D721Med (cell line): ENCODE results near the gene SYT14.
"Not testable (repeated sequence)": the region's sequence is repeated elsewhere in the genome, so short reads cannot be mapped to it uniquely, and the experiment has no call there.

Experiments
- DNase-seq: peaks from one replicate; pipeline ENCODE4 v3.0.0; 2011; ENCODE audit warnings: low spot score; ENCODE audit not compliant: insufficient read length
- FAIRE-seq: peaks from 2 replicates; lab custom pipeline; 2011; peaks lifted over from hg19 to GRCh38; lab: Jason Lieb, UNC
- CTCF ChIP-seq: IDR thresholded peaks from 2 replicates; pipeline ENCODE4 v1.5.1; 2012; ENCODE audit warnings: mild to moderate bottlenecking, control low read depth; ENCODE audit not compliant: insufficient read depth; ENCODE audit errors: missing control alignments

Gene SYT14

GRCh38 chr1:209937996-209938959 is at the start of gene SYT14:
Gene SYT14, plus strand, starts transcription at chr1:209938217. Its CDS starts 48 bp downstream, at chr1:209938265.
- peak; percentile 65 for DNase-seq
- no peak for FAIRE-seq
- TF ChIP-seq CTCF = no peak

GRCh38 chr1:209888291-209889076 is 49.5 kb upstream of the SYT14 start:
- DNase-seq, FAIRE-seq: not testable (repeated sequence)

GRCh38 chr1:209889077-209889418 is 49.0 kb upstream of the SYT14 start:
- no peak for TF ChIP-seq CTCF
- DNase-seq (no peak), FAIRE-seq (no peak)

- no peak for TF ChIP-seq CTCF
- FAIRE-seq (no peak), DNase-seq (no peak)
Observed at GRCh38 chr1:209890641-209891330, 47.2 kb upstream of the SYT14 start.

- DNase-seq (no peak), FAIRE-seq (no peak)
- TF ChIP-seq CTCF = no peak
Observed at GRCh38 chr1:209893751-209894150, 44.3 kb upstream of the SYT14 start.

- DNase-seq (no peak), FAIRE-seq (no peak)
- TF ChIP-seq CTCF = no peak
Observed at GRCh38 chr1:209895709-209896108, 42.3 kb upstream of the SYT14 start.

GRCh38 chr1:209896346-209896745 is 41.7 kb upstream of the SYT14 start:
- no peak for DNase-seq

GRCh38 chr1:209898271-209898670 is 39.7 kb upstream of the SYT14 start:
- DNase-seq, FAIRE-seq: not testable (repeated sequence)

More at GRCh38 chr1:209896346-209896745, 41.7 kb upstream of the SYT14 start:
- FAIRE-seq = no peak
- no peak for TF ChIP-seq CTCF

- FAIRE-seq = not testable (repeated sequence)
Observed at GRCh38 chr1:209898851-209899250, 39.2 kb upstream of the SYT14 start.

More at GRCh38 chr1:209898851-209899250, 39.2 kb upstream of the SYT14 start:
- not testable (repeated sequence) for DNase-seq
